AG04449 (cell line): ENCODE measurements around the gene BBOX1.
A peak's percentile ranks its signal among the peaks of the same experiment; 100 is the strongest.

Experiments used
- CTCF ChIA-PET: fragments of 350-600 bp; formaldehyde crosslinking; extraction: SDS; loops from one replicate; lab custom pipeline; 2021; ENCODE audit warnings: antibody characterized with exemption; lab: Yijun Ruan, JAX
- POLR2A ChIA-PET: fragments of 400-600, 350-600 bp; formaldehyde crosslinking; extraction: SDS; loops from one replicate; lab custom pipeline; 2020; ENCODE audit warnings: antibody characterized with exemption, inconsistent platforms; lab: Yijun Ruan, JAX
- DNase-seq: peaks from one replicate; pipeline ENCODE4 v3.0.0-alpha.2; 2010; ENCODE audit warnings: low read depth, low spot score
- H3K4me3 ChIP-seq: 2 replicates; pipeline ENCODE4 v1.5.1; 2011; ENCODE audit warnings: low read depth, mild to moderate bottlenecking, control low read depth, low read length
- TF ChIP-seq, protein P1 (sequence below): IDR thresholded peaks from one replicate; pipeline ENCODE4 v1.5.1; 2011; ENCODE audit warnings: mild to moderate bottlenecking, moderate library complexity, low read length, control low read depth, inconsistent platforms; ENCODE audit not compliant: insufficient read depth; ENCODE audit errors: missing control alignments

BBOX1 gene, protein sequence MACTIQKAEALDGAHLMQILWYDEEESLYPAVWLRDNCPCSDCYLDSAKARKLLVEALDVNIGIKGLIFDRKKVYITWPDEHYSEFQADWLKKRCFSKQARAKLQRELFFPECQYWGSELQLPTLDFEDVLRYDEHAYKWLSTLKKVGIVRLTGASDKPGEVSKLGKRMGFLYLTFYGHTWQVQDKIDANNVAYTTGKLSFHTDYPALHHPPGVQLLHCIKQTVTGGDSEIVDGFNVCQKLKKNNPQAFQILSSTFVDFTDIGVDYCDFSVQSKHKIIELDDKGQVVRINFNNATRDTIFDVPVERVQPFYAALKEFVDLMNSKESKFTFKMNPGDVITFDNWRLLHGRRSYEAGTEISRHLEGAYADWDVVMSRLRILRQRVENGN

GRCh38 chr11:27040302-27041115 is at the start of gene BBOX1:
Gene BBOX1, plus strand, starts transcription at chr11:27040815. Its CDS starts 14,616 bp downstream, at chr11:27055431.
- DNase-seq, result no peak
- TF ChIP-seq, protein P1, sequence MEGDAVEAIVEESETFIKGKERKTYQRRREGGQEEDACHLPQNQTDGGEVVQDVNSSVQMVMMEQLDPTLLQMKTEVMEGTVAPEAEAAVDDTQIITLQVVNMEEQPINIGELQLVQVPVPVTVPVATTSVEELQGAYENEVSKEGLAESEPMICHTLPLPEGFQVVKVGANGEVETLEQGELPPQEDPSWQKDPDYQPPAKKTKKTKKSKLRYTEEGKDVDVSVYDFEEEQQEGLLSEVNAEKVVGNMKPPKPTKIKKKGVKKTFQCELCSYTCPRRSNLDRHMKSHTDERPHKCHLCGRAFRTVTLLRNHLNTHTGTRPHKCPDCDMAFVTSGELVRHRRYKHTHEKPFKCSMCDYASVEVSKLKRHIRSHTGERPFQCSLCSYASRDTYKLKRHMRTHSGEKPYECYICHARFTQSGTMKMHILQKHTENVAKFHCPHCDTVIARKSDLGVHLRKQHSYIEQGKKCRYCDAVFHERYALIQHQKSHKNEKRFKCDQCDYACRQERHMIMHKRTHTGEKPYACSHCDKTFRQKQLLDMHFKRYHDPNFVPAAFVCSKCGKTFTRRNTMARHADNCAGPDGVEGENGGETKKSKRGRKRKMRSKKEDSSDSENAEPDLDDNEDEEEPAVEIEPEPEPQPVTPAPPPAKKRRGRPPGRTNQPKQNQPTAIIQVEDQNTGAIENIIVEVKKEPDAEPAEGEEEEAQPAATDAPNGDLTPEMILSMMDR, result no peak
- no peak within 1 kb of the TSS for H3K4me3 ChIP-seq
- ChIA-PET POLR2A (no interaction called here), CTCF (interaction anchor here (1.6 kb wide), 1 partner anchor 118 kb away, joined by 4 read pairs; no protein-coding TSS in a partner anchor)

GRCh38 chr11:26992031-26992541 is 48.5 kb upstream of the BBOX1 start:
- TF ChIP-seq, protein P1, result no peak
- no peak overlapping the region for H3K4me3 ChIP-seq
- peak; percentile 74 for DNase-seq
- CTCF ChIA-PET, result interaction anchor here (1.2 to 1.8 kb wide), 2 partner anchors 16 to 236 kb away, joined by 3 to 5 read pairs; no protein-coding TSS in a partner anchor
- POLR2A ChIA-PET, result interaction anchor here (1.0 kb wide), 1 partner anchor 125 kb away, joined by 3 read pairs; no protein-coding TSS in a partner anchor

GRCh38 chr11:26993965-26994457 is 46.6 kb upstream of the BBOX1 start, which contains the start of gene FIBIN:
Gene FIBIN, plus strand, starts transcription at chr11:26994112. Its CDS starts 415 bp downstream, at chr11:26994527.
- DNase-seq, result no peak
- ChIA-PET POLR2A (interaction anchor here (0.5 to 2.0 kb wide), 9 partner anchors 9 to 223 kb away, joined by 3 to 9 read pairs (median 3); no protein-coding TSS in a partner anchor), CTCF (interaction anchor here (0.7 to 2.2 kb wide), 8 partner anchors 9 to 240 kb away, joined by 3 to 6 read pairs (median 3); no protein-coding TSS in a partner anchor)
- peak within 1 kb of the TSS; percentile 77 for H3K4me3 ChIP-seq
- TF ChIP-seq, protein P1, result no peak

DNA sequence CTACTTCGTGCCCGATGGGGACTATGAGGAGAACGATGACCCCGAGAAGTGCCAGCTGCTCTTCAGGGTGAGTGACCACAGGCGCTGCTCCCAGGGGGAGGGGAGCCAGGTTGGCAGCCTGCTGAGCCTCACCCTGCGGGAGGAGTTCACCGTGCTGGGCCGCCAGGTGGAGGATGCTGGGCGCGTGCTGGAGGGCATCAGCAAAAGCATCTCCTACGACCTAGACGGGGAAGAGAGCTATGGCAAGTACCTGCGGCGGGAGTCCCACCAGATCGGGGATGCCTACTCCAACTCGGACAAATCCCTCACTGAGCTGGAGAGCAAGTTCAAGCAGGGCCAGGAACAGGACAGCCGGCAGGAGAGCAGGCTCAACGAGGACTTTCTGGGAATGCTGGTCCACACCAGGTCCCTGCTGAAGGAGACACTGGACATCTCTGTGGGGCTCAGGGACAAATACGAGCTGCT is 46.0 kb upstream of the BBOX1 start:
- DNase-seq, result no peak
- H3K4me3 ChIP-seq, result peak overlapping the region; percentile 77
- CTCF ChIA-PET, result interaction anchor here (0.9 to 2.6 kb wide), 8 partner anchors 8 to 241 kb away, joined by 3 to 12 read pairs (median 4); no protein-coding TSS in a partner anchor
- TF ChIP-seq, protein P1, result no peak
- POLR2A ChIA-PET, result interaction anchor here (0.5 to 2.0 kb wide), 4 partner anchors 21 to 223 kb away, joined by 3 to 7 read pairs (median 4); no protein-coding TSS in a partner anchor

- ChIA-PET POLR2A (interaction anchor here (0.6 to 1.7 kb wide), 2 partner anchors 65 to 100 kb away, joined by 3 to 4 read pairs; no protein-coding TSS in a partner anchor), CTCF (interaction anchor here (1.3 to 2.6 kb wide), 5 partner anchors 48 to 227 kb away, joined by 3 to 12 read pairs (median 4); no protein-coding TSS in a partner anchor)
- peak overlapping the region; percentile 77 for H3K4me3 ChIP-seq
- no peak for DNase-seq
- TF ChIP-seq, protein P1, result no peak
Measured at GRCh38 chr11:26995701-26996460, 44.7 kb upstream of the BBOX1 start.
